ENCODE data around the gene CD44.

- TF ChIP-seq CTCF (conservative IDR thresholded peaks at IDR 0.05 in 1 of 2, IDR thresholded peaks at IDR 0.05 in 1 of 2; ENCODE audit: extremely low read depth in 1 of 2, insufficient read depth in 1 of 2, low read depth in 1 of 2, low read length in 2 of 2) (no peak), EZH2 (IDR thresholded peaks at IDR 0.05; ENCODE audit: borderline replicate concordance, low read length) (no peak)
Measured at GRCh38 chr11:35214226-35214770, 75.3 kb downstream of the CD44 start.
